Epithelial cell of esophagus (primary cell): ENCODE measurements around the gene MAP3K21.

Experiments
- DNase-seq: peaks from one replicate; pipeline ENCODE4 v3.0.0; 2010; ENCODE audit warnings: low read depth
- H3K4me3 ChIP-seq: 2 replicates; pipeline ENCODE4 v1.5.1; 2011; ENCODE audit warnings: mild to moderate bottlenecking, low read length, control low read depth
- CTCF ChIP-seq: IDR thresholded peaks from 2 replicates; pipeline ENCODE4 v1.5.1; 2011; ENCODE audit warnings: low read depth, mild to moderate bottlenecking, low read length, control low read depth, inconsistent platforms; ENCODE audit not compliant: insufficient read depth; ENCODE audit errors: missing control alignments

MAP3K21 gene

GRCh38 chr1:233383984-233384383 lies 56.5 kb downstream of the MAP3K21 start:
- TF ChIP-seq CTCF, result no peak

GRCh38 chr1:233386336-233386735 lies 58.8 kb downstream of the MAP3K21 start:
- DNase-seq, result peak; percentile 77
- no peak overlapping the region for H3K4me3 ChIP-seq
- TF ChIP-seq CTCF, result no peak

More at GRCh38 chr1:233383984-233384383, 56.5 kb downstream of the MAP3K21 start:
- DNase-seq, result no peak
- H3K4me3 ChIP-seq, result no peak overlapping the region

GRCh38 chr1:233387585-233387984 lies 60.1 kb downstream of the MAP3K21 start:
- DNase-seq, result no peak
- no peak for TF ChIP-seq CTCF
- no peak overlapping the region for H3K4me3 ChIP-seq

- H3K4me3 ChIP-seq, result no peak overlapping the region
- DNase-seq, result no peak
- TF ChIP-seq CTCF, result no peak
Measured at GRCh38 chr1:233389169-233389568, 61.6 kb downstream of the MAP3K21 start.

GRCh38 chr1:233389893-233390292 lies 62.4 kb downstream of the MAP3K21 start:
- no peak for DNase-seq
- TF ChIP-seq CTCF, result no peak
- H3K4me3 ChIP-seq, result no peak overlapping the region

GRCh38 chr1:233390842-233391737 lies 63.6 kb downstream of the MAP3K21 start:
- DNase-seq, result no peak
- no peak overlapping the region for H3K4me3 ChIP-seq
- no peak for TF ChIP-seq CTCF

- peak; percentile 18 for DNase-seq
- TF ChIP-seq CTCF, result no peak
- no peak overlapping the region for H3K4me3 ChIP-seq
Measured at GRCh38 chr1:233393084-233393840, 65.7 kb downstream of the MAP3K21 start.
